NCI-H2107 (cell line): ENCODE data around the gene SLC66A1.

Experiments used
- DNase-seq: peaks from one replicate; lab custom pipeline; 2025; lab: John Stamatoyannopoulos, UW

The SLC66A1 gene

GRCh38 chr1:19363536-19364152 lies 51.5 kb downstream of the SLC66A1 start:
- no peak for DNase-seq

- no peak for DNase-seq
These were observed 53.6 kb downstream of the SLC66A1 start for GRCh38 chr1:19365721-19366120.

- no peak for DNase-seq
These were observed 54.7 kb downstream of the SLC66A1 start for GRCh38 chr1:19366599-19367536.

- no peak for DNase-seq
These were observed 55.5 kb downstream of the SLC66A1 start for GRCh38 chr1:19367584-19368041.

GRCh38 chr1:19368050-19368449 lies 55.9 kb downstream of the SLC66A1 start:
- no peak for DNase-seq

GRCh38 chr1:19368964-19369363 lies 56.8 kb downstream of the SLC66A1 start:
- DNase-seq = no peak

- DNase-seq = no peak
These were observed 57.4 kb downstream of the SLC66A1 start for GRCh38 chr1:19369396-19370090.

- DNase-seq = no peak
These were observed 58.5 kb downstream of the SLC66A1 start for GRCh38 chr1:19370453-19371170.

- DNase-seq = no peak
These were observed 59.4 kb downstream of the SLC66A1 start for GRCh38 chr1:19371226-19372135.

- no peak for DNase-seq
These were observed 60.0 kb downstream of the SLC66A1 start for GRCh38 chr1:19372136-19372514.

GRCh38 chr1:19372602-19373001 lies 60.5 kb downstream of the SLC66A1 start:
- no peak for DNase-seq

- DNase-seq = no peak
These were observed 61.3 kb downstream of the SLC66A1 start for GRCh38 chr1:19373211-19374082.

GRCh38 chr1:19374083-19374801 lies 62.1 kb downstream of the SLC66A1 start:
- DNase-seq = no peak

- no peak for DNase-seq
These were observed 62.8 kb downstream of the SLC66A1 start for GRCh38 chr1:19374926-19375325.

GRCh38 chr1:19375631-19376400 lies 63.7 kb downstream of the SLC66A1 start:
- no peak for DNase-seq

GRCh38 chr1:19376428-19377372 lies 64.6 kb downstream of the SLC66A1 start:
- DNase-seq = no peak
